HG03196 (cell line): ENCODE results near the gene SERP2.
"Not testable (repeated sequence)": the region's sequence is repeated elsewhere in the genome, so short reads cannot be mapped to it uniquely, and the experiment has no call there.

Experiments
- ATAC-seq: cut with Tn5 transposase; IDR thresholded peaks from one replicate; pipeline ENCODE4 v1.9.1; 2021; ENCODE audit not compliant: unreplicated experiment

The SERP2 gene

DNA sequence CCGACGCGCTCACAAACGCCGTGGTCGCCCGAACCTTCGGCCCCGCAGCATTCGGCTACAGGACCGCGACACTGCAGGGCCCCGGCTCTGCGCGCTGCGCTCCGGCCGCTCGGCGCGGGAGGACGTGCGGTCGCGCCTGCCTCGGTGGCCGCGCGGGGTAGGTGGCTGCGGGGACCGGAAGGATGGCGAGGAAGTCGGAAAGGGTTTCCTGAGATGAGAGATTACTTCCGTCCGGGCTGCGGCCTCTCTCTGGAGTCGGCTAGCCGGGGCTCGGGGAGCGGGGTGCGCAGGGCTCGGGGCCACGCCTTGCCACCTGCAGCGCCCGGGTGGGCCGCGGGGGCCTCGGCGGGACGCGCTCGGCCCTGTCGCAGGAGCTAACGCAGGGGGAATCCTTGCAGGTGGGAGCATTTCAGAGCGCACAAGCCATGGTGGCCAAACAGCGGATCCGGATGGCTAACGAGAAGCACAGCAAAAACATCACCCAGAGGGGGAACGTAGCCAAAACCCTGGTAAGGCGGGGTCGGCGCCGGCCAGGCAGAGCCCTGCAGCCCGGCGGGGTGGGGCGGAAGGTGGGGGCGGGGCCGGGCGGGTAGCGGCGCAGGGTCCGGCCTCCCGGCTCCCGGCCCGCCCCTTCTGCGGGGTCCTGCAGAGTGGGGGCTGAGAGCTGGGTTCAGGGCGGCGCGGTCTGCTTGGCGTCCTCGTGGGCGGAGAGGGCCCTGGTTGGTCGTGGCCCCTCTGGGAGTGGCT is at the start of gene SERP2:
TSS of gene SERP2 (plus strand) at position 224 of the 747 bp plus-strand sequence. CDS start at position 426, 202 bp downstream.
- ATAC-seq = no peak

DNA sequence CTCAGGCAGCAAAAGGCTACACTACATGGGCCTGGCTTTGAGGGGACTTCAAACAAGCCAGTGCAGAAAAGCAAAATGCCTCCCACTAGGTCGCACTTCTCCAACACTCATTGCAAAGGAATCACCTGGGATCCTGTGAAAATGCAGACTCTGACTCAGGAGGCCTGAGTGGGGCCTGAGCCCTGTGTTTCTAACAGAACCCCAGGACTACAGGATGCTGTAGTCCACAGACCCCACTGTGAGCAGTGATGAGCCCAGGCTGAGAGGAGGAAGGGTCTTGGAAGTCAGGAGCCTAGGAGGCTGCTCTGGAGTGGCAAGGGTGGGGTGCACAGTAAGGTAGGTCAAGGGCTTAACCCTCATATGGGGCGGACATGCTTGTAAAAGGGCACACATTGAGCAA is 46.7 kb upstream of the SERP2 start:
- no peak for ATAC-seq

DNA sequence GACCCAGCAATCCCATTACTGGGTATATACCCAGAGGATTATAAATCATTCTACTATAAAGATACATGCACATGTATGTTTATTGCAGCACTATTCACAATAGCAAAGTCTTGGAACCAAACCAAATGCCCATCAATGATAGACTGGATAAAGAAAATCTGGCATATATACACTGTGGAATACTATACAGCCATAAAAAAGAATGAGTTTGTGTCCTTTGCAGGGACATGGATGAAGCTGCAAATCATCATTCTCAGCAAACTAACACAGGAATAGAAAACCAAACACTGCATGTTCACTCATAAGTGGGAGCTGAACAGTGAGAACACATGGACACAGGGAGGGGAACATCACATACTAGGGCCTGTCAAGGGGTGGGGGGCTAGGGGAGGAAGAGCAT is 44.6 kb upstream of the SERP2 start:
- not testable (repeated sequence) for ATAC-seq

DNA sequence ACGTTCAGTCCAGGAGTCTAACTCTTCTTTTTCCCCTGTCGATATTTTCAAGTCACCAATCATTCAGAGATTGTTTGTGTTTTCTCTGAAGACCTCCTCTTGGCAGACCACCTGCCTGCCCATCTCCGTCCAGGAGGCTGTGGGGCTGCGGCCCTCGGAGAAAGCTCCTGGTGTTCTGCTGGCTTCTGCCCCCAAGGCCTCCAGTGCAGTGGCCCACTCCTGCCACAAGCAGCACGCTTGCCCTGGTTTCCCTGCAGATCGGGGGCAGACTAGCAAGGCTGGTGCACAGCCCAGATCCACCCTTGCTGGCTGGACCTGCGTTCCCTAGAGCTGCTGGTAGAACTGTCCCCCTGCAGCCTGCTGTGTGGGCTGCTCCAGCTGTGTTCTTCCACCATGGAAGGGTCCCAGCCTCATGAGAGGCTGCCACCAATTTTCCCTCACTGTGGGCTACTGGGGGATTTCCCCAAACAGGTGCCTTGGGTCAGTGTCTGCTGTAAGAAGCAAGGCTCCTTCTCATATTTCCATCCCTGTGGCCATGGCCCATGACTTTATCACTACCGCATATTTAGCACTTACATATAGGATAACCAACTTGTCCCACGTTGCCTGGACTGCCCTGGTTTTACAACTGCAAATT is 43.6 kb upstream of the SERP2 start:
- no peak for ATAC-seq

DNA sequence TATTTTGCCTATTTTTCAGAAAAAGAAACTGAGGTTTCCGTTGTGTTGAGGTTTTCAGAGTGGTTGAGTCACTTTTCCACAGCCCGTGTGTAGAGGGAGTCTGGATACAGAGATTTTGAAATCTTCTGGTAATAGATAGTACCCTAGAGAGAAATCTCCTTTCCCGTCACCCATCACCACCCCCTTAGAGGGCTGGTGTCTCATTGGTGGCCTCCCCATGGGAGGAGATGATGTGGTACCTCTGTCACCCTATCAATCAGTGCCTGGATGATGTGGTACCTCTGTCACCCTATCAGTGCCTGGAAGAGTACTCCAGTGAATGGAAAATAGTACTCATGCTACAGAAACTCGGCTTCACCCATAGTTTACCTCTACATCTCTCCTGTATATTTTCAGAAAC is 42.2 kb upstream of the SERP2 start:
- no peak for ATAC-seq

DNA sequence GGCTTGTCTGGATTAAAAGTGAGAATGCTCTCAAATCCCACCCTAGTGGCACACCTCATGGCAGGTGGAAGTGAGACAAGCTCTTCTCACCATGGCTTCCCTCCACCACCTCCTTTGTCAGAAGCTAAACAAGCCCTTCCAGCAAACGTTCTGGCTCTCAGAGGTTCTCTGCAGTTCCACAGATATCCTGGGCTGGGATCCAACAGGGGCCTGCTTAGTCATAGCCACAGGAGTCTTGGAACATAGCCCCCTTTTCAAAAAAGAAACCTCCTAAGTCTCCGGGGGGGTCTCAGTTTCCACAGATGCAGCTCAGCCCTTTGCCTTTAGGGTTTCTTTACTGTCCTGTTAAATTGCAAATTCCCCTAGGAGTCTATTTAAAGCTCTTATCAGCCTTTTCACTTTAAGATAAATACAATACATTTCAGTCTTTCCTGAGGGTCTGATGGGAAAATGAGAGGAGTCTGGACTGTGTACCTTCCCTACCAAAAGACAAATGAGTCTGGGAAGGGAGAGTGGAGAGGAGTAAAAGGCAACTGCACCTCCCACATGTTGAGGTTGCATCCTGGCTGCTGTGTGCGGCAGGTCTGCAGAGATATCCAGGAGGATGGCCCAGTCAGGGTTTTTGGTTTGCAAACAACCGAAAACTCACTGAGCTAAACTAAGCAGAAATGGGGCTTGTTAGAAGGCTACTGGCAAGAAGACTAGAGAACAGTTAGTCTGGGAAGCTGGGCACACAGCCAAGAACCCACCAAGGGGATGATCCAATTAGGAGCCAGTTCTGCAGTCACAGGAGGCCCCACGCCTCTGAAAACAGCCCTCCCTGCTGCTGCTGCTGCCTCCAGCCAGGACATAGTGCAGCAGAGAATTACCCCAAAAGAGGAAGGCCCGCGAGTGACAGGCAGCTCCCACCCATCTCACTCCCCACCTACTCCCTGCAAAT is 41.4 kb upstream of the SERP2 start:
- no peak for ATAC-seq

DNA sequence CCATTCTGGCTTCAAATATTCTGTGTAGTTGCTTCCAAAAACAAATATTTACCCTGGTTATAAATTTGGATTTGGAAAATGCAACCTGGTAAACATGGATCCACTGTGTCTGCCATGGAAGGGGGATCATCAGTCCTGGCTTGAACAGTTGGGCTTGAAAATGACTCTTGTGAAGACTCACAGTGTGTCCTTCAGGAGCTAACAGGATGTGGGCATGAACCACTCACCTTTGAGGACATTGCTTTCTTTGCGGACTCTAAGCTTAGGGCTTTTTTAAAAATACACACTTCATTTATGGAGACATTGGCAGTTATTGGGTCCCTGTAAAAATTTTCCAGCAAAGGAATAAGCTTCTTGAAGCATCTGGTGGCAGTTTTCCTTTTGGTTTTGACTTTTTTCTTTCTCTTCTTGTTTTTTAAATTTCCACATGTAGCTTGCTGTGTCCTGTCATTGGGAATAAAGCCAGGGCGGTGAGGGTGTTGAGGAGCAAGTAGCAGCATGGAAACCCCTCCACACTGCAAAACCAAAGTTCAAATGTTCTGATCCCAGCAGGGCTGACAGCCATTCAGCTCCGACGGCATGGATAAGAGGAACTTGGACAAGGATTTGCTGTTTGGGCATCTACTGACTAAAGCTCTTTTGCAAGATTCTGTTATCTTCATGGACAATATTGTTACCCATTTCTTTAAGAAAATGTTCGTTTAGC is 39.5 kb upstream of the SERP2 start:
- no peak for ATAC-seq

DNA sequence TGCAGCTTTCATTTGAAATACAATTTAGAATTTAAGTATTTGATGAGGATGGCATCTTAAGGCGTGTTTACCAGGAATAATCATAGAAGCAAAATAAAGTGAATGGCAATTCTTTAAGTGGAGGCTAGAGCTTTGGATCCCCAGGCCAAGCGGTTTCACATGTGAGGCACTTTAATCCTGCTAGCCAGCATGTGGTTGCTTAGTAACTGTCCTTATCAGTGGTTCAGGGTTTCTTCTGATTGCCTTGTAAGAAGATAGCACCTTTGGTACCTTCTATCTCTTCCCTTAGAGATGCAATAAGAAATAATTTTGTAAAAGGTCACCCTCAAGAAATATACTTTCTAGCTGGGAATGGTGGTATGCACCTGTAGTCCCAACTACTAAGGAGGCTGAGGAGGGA is 38.9 kb upstream of the SERP2 start:
- ATAC-seq = no peak

DNA sequence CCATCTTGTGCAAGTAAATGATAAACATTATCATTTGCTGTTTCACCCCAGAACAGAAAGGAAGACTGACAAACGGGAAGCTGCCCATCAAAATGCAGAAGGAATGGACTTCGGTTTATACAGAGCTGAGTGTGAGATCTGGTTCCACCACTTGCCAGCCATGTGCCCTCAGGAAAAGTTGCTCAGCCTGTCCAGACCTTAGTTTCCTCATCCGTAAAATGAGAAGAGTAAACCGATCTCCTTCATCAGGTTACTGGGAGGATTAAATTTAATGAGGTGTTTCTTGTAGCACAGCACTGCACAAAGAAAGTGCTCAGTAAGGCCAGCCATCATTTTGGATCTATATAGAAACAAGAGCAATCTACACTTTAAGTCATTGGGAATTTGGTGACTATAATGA is 36.7 kb upstream of the SERP2 start:
- no peak for ATAC-seq

DNA sequence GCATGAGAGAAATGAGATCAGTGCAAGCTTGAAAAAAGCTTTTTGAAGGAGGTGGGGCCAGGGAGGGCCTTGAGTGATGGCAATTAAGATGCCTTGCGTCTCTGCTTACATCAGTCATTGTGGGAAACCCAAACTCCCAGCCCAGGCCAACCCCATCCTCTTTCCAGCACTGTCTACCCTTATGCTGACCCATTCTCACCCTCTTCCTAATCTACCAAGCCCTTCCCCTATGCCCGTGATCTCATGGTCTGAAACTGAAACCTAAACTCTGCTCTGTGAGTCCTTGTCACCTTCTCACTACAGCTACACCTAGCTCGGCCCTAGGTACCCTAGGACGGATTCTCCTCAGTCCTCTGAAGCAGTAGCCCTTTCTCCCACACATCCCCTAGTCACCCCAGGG is 36.0 kb upstream of the SERP2 start:
- ATAC-seq = no peak

DNA sequence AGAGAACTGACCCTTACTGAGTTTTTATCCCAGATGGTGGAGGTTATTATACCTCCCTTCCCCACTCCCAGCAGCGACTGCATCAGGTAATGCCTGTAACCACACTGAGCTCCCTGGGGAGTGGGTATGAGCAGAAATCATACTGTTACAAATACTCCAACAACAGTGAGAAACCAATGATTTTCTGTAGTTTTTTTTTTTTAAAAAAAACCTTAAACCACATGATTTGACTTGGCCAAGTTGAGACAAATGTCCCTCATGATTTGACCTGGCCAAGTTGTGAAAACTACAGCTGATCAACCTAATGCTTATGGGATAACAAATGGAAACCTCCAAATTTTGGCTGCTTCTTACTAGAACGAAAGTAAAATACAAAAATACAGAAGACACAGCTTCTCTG is 33.1 kb upstream of the SERP2 start:
- no peak for ATAC-seq

DNA sequence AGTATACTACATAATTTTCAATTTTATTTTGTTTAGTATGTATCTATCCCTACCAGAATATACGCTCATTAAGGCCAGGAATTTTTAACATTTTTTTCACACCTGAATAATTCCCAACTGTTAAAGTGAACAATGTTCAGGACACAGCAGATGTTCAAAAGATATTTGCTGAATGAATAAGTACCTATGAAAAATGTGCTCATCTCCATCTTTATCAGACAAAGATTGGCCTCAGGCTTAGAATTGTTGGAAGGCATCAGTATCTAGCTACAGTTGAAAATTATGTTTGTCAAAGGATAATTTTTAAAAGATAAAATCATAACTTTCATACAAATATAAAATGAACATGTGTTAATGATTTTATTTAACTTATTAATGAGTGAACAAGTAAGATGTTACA is 30.9 kb upstream of the SERP2 start:
- no peak for ATAC-seq

DNA sequence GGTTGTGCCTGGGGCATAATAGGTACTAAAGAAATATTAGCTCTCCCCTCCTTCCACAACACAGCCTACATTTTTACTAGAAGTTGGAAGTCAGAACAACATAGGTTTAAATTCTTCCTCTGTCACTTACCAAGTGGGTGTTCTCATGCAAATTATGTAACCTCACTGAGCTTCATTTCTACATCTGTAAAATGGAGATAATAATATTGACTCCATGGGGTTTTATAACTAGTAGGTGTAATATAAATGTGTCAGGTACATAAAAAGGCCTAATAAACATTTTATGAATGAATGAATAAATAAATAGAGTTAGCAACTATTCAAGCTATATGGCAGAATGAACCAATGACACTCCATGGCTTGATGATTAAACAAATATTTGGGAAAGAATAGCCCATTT is 27.1 kb upstream of the SERP2 start:
- ATAC-seq = no peak

DNA sequence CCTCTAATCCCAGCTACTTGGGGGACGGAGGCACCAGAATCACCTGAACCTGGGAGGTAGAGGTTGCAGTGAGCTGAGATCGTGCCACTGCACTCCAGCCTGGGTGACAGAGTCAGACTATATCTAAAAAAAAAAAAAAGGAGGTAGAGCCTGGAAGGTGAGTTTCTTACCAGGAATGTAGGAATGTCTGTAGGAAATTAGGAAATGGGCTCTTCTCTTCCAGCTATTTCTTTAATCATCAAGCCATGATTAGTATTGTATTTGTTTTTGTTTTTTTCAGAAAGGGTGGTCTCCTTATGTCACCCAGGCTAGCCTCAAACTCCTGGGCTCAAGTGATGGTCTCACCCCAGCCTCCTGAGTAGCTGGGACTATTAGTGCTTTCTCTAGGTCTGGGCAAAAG is 26.3 kb upstream of the SERP2 start:
- ATAC-seq = no peak

DNA sequence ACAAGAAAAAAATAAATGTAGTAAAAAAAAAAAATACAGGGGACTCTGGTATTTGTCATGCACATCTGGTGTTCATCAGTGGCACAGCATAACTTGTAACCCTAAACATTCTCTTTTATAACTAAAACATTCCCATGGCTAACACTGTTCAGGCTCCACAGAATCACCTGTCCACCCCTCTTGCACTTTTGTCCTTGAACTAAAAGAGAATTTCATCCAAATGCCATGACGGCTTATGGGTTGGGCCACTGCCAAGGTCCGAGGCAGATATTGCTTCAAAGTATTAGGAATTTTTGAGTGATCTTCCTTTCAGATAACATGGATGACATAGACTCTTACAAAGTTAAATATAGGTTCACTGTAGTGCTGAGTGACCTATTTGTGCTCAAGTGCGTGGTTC is 25.7 kb upstream of the SERP2 start:
- ATAC-seq = no peak

DNA sequence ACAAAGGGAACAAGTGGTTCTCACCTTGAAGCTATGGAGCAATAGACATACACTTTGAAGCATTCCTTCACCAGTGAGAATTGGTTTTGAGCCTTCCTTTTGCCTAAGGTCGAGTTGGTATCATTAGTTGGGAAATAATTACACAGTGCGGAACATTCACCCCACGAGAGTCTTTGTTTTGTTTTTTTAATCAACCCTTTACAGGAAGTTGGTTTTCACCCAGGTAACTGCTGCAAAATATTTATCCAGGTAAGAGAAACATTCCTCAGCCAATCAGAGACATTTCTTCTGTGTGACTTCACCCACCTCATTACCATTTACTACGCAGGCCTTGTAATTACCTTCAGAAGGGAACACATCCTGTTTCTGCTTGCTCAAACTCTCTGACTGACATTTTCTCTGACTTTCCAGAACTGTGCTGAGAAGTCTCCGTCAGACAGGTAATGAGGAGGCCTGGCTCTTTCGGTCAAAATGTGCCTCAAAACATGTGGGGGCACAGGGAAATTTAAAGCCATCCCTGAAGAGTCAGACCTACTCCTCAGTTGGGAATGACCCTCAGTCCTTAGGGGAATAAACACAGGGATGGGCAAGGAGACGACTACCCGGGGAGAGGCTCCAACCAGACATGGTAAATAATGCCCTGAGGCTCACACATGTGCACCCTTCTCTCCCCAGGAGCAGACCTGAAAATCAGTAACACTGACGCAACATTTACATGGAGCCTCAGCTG is 22.7 kb upstream of the SERP2 start:
- no peak for ATAC-seq

DNA sequence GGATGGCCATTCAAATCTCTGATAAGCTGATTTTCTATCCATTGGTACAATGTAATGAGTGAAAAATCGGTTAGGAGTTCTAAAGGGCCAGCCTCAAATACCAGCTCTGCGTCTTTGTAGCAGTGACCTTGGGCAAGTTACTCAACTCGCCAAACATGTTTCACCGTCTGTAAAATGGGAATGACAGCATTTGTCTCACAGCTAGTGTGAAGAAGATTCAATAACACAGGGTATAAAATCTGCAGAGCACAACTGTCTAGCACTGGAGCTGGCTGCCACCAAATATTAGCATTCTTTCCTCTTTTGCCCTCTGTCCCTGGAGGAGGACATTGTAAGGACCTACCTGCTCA is 22.1 kb upstream of the SERP2 start:
- no peak for ATAC-seq

DNA sequence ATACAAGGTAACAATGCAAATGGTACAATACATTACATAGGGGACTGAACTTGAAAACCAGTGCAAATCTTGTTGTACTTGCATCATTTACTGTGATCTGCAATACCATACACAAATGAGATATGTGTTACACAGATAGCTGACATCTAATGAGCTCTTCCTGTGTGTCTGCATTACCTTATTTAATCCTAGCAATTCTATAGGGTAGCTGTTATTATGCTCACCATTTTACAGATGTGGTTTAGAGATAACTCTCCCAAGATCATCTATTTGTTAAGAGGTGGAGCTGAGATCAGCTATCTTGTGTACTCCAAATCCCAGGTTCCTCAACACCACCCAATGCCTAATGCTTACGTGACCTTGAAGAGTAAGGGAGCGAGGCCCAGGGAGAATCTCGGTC is 21.4 kb upstream of the SERP2 start:
- ATAC-seq = no peak

DNA sequence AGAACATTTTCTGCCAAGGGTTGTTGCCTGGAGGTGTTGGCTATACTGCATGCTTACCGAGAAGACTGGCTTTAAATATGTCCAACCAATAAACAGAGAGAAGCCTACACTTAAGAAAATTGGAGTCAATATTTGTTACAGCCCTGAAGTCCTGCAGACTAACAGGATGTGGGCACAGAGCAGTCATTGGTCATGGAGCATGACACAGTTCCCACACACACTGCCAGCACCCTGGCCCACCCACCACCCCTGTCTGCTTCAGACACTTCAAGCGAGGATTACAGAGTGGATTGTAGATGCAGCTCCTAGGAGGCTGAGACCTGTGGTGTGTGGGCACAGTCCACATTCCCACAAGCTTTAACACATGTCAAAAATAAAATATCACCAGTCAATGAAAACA is 21.0 kb upstream of the SERP2 start:
- no peak for ATAC-seq

DNA sequence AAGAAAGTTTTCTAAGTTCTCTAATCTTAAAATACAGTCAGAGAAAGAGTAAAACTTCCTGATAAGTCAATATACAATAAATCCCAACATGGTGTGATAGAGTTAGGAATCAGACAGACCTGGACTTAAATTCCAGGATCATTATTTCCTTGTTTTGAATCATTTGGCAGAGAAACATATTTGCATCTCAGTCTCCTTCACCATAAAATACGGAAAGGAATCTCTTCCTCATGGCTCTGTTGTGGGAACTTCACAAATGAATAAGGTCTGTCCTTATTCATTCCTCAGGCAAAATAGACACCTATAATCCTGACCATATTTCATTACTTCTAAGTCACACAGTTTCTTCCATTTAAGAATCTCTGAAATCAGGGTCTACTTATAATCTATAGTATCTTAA is 19.3 kb upstream of the SERP2 start:
- ATAC-seq = no peak

DNA sequence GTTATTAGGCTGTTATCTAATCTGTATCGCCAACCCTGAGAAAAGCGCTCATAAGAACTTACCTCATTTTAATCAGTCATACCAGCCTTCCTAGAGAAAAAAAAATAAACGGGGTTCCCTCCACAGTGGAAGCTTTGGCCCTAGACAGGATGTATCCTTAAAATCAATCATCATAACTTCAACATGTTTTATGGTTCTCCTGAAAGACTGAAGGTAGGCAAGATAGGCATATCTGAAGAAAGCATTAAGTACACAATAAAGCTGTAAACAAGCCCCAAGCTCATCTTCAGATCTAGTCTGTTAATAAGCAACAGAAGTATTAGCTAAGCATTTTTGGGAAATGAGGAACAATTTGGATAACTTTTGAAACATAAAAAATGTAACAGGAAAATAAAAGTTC is 18.7 kb upstream of the SERP2 start:
- ATAC-seq = no peak
